ENCODE data around the gene AHCTF1. TPM values are rescaled to one million over a fixed set of nuclear protein-coding genes. Genes with fewer than 3 reads are reported as not detected.

AHCTF1 gene
- total RNA-seq, 1 experiment from 2014 or later = 44.3 TPM

DNA sequence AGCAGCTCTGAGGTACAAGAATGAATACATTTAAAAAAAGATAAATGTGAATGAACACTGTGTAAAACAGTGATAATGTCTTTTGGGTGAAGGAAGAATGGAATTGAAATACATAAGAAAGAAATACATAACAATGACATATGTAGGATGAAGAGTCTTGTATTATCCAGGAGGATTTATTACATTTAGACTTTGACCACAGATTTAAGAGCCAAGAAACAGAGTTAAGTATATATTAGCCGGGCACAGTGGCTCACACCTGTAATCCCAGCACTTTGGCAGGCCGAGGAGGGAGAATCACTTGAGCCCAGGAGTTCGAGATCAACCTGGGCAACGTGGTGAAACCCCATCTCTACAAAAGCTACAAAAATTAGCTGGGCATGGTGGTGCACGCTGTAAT lies 127.9 kb downstream of the AHCTF1 start:
- Histone ChIP-seq H2BK5ac (ENCODE audit: insufficient read length, low read length) (no peak overlapping the region), H3K9me3 (ENCODE audit: control insufficient read depth, low read depth, low read length) (no peaks in the 10 kb centered on the region), H3K9ac (ENCODE audit: extremely low read depth, insufficient read length, low read length) (no peak overlapping the region), H2AFZ (ENCODE audit: low read length) (no peak overlapping the region), H4K8ac (replicated peaks; ENCODE audit: insufficient read length, low read depth, low read length) (no peak overlapping the region), H3K4me2 (ENCODE audit: insufficient read depth, insufficient read length, low read length) (no peak overlapping the region), H2BK15ac (ENCODE audit: low read depth, low read length) (no peak overlapping the region), H3K4ac (ENCODE audit: low read depth, low read length) (no peak overlapping the region), H3K4me1 (ENCODE audit: insufficient read depth, low read length) (no peaks in the 10 kb centered on the region), H2BK120ac (ENCODE audit: low read depth, low read length, poor library complexity, severe bottlenecking) (no peak overlapping the region), H4K5ac (ENCODE audit: insufficient read length, low read depth, low read length) (no peak overlapping the region), H3T11ph (ENCODE audit: low read length) (no peak overlapping the region), H3K23me2 (ENCODE audit: insufficient read length, low read depth, low read length, poor library complexity, severe bottlenecking) (no peaks in the 10 kb centered on the region), H2AK5ac (ENCODE audit: insufficient read length, low read length) (no peak overlapping the region), H4K91ac (ENCODE audit: insufficient read length, low read depth, low read length) (no peak overlapping the region), H2BK12ac (ENCODE audit: insufficient read length, low read depth, low read length) (no peak overlapping the region), H3K56ac (ENCODE audit: insufficient read length, low read depth, low read length) (no peak overlapping the region), H3K79me1 (ENCODE audit: insufficient read depth, low read depth, low read length, poor library complexity, severe bottlenecking) (no peaks in the 10 kb centered on the region), H3K27ac (ENCODE audit: insufficient read length, low read depth, low read length) (no peak overlapping the region), H3K27me3 (ENCODE audit: insufficient read depth, low read length) (no peaks in the 10 kb centered on the region), H3K18ac (ENCODE audit: insufficient read length, low read depth, low read length) (no peak overlapping the region), H3K79me2 (ENCODE audit: insufficient read depth, low read length) (no peaks in the 10 kb centered on the region), H3K23ac (ENCODE audit: insufficient read length, low read depth, low read length) (no peak overlapping the region), H4K20me1 (ENCODE audit: control insufficient read depth, insufficient read depth, insufficient read length) (no peaks in the 10 kb centered on the region), H3K14ac (ENCODE audit: insufficient read depth, low read length) (no peak overlapping the region), H2BK20ac (ENCODE audit: low read depth, low read length, poor library complexity, severe bottlenecking) (no peak overlapping the region)
- Mint-ChIP-seq H3K27me3 (ENCODE audit: low read depth) (peaks cover 3% of the 10 kb centered on the region; the same call in 1 of the 2 replicates), H3K4me1 (peaks cover 11 to 13% of the 10 kb centered on the region in 2 experiments; a peak in 3 of 4 replicates), H3K4me3 (no peak overlapping the region), H3K9me3 (no peaks in the 10 kb centered on the region), H3K27ac (no peak overlapping the region), H3K36me3 (ENCODE audit: insufficient read depth in 1 of 3, low read depth in 3 of 3) (no peaks in the 10 kb centered on the region)
- DNase-seq = no peak
- TF ChIP-seq, protein P1, sequence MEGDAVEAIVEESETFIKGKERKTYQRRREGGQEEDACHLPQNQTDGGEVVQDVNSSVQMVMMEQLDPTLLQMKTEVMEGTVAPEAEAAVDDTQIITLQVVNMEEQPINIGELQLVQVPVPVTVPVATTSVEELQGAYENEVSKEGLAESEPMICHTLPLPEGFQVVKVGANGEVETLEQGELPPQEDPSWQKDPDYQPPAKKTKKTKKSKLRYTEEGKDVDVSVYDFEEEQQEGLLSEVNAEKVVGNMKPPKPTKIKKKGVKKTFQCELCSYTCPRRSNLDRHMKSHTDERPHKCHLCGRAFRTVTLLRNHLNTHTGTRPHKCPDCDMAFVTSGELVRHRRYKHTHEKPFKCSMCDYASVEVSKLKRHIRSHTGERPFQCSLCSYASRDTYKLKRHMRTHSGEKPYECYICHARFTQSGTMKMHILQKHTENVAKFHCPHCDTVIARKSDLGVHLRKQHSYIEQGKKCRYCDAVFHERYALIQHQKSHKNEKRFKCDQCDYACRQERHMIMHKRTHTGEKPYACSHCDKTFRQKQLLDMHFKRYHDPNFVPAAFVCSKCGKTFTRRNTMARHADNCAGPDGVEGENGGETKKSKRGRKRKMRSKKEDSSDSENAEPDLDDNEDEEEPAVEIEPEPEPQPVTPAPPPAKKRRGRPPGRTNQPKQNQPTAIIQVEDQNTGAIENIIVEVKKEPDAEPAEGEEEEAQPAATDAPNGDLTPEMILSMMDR (conservative IDR thresholded peaks at IDR 0.05) = no peak
- WGBS (ENCODE audit: extremely low coverage, insufficient read length, low lambda C conversion rate) = no CpG with 5 or more reads among the region's 5 CpGs

Data from H9 (cell line).